CD4-positive, alpha-beta T cell treated with Interleukin-17A for 1 hour (primary cell): ENCODE results near the gene FAM83G.
"Not testable (repeated sequence)": the region's sequence is repeated elsewhere in the genome, so short reads cannot be mapped to it uniquely, and the experiment has no call there.

Experiments
- DNase-seq: peaks from one replicate; pipeline ENCODE4 v3.0.0-alpha.2; 2020

The FAM83G gene

GRCh38 chr17:18950944-18951905 is 53.3 kb downstream of the FAM83G start:
- DNase-seq, result no peak

- DNase-seq, result no peak
Observed at GRCh38 chr17:18950346-18950745, 54.2 kb downstream of the FAM83G start.

GRCh38 chr17:18949566-18949965 is 55.0 kb downstream of the FAM83G start:
- DNase-seq, result no peak

- DNase-seq, result no peak
Observed at GRCh38 chr17:18948476-18949006, 56.0 kb downstream of the FAM83G start.

- no peak for DNase-seq
Observed at GRCh38 chr17:18947866-18948265, 56.7 kb downstream of the FAM83G start.

GRCh38 chr17:18946536-18946935 is 58.0 kb downstream of the FAM83G start:
- no peak for DNase-seq

GRCh38 chr17:18944646-18945045 is 59.9 kb downstream of the FAM83G start:
- DNase-seq, result no peak

- no peak for DNase-seq
Observed at GRCh38 chr17:18938692-18939023, 65.9 kb downstream of the FAM83G start.

GRCh38 chr17:18937981-18938691 is 66.4 kb downstream of the FAM83G start:
- DNase-seq, result no peak

- DNase-seq, result peak; percentile 13
Observed at GRCh38 chr17:18933102-18934058, 71.2 kb downstream of the FAM83G start.

GRCh38 chr17:18932360-18933055 is 72.1 kb downstream of the FAM83G start:
- peak; percentile 22 for DNase-seq

GRCh38 chr17:18928628-18929125 is 75.9 kb downstream of the FAM83G start:
- DNase-seq, result peak; percentile 5

- DNase-seq, result peak; percentile 23
Observed at GRCh38 chr17:18925187-18925586, 79.4 kb downstream of the FAM83G start.

- not testable (repeated sequence) for DNase-seq
Observed at GRCh38 chr17:18922596-18922995, 82.0 kb downstream of the FAM83G start.

- peak; percentile 23 for DNase-seq
Observed at GRCh38 chr17:18921912-18922451, 82.6 kb downstream of the FAM83G start.

GRCh38 chr17:18921485-18921884 is 83.1 kb downstream of the FAM83G start:
- DNase-seq, result no peak

GRCh38 chr17:18920911-18921441 is 83.6 kb downstream of the FAM83G start:
- DNase-seq, result no peak

GRCh38 chr17:18919963-18920362 is 84.6 kb downstream of the FAM83G start:
- no peak for DNase-seq
